Activated CD8-positive, alpha-beta T cell treated with anti-CD3 and anti-CD28 coated beads, Interleukin-2, amount 10 ng/mL, durations not matched to agents 7 days and 5 days (primary cell): ENCODE measurements around the gene PATJ. TPM values are rescaled to one million over a fixed set of nuclear protein-coding genes. Genes with fewer than 3 reads are reported as not detected.

ENCODE experiments used
- ATAC-seq: fragments of 150-1000 bp; cut with Tn5 transposase; one replicate; pipeline ENCODE4 v1.10.0; 2021; ENCODE audit warnings: moderate library complexity
- CTCF ChIA-PET: fragments of 350-600 bp; sonication (Branson Sonifier 250); formaldehyde crosslinking; loops from one replicate; lab custom pipeline; 2021; ENCODE audit warnings: antibody characterized with exemption; lab: Charles Lee
- POLR2A ChIA-PET: fragments of 350-600 bp; sonication (Branson Sonifier 250); formaldehyde crosslinking; loops from one replicate; lab custom pipeline; 2021; ENCODE audit warnings: antibody characterized with exemption; lab: Charles Lee
- DNase-seq: peaks from one replicate; pipeline ENCODE4 v3.0.0-alpha.2; 2020
- H3K27ac Mint-ChIP-seq: one replicate; pipeline ENCODE4 v1.8.0; 2021; ENCODE audit warnings: mild to moderate bottlenecking, mixed read lengths
- H3K27me3 Mint-ChIP-seq: one replicate; pipeline ENCODE4 v1.8.0; 2021; ENCODE audit warnings: low read depth, mixed read lengths
- H3K36me3 Mint-ChIP-seq: one replicate; pipeline ENCODE4 v1.8.0; 2021; ENCODE audit warnings: low read depth, mixed read lengths
- H3K4me1 Mint-ChIP-seq: one replicate; pipeline ENCODE4 v1.8.0; 2021; ENCODE audit warnings: low read depth, mixed read lengths
- H3K4me3 Mint-ChIP-seq: one replicate; pipeline ENCODE4 v1.8.0; 2021; ENCODE audit warnings: mild to moderate bottlenecking, mixed read lengths
- H3K9me3 Mint-ChIP-seq: one replicate; pipeline ENCODE4 v1.8.0; 2022; ENCODE audit warnings: mixed read lengths; ENCODE audit not compliant: insufficient read depth
- total RNA-seq, 2 experiments: library from RNA; stranded (reverse); gene quantifications; one replicate each; pipeline ENCODE4 v1.2.3, GENCODE V29; 2021

Gene PATJ
- total RNA-seq, 2 experiments from 2014 or later: 8.8 to 10.9 TPM

DNA sequence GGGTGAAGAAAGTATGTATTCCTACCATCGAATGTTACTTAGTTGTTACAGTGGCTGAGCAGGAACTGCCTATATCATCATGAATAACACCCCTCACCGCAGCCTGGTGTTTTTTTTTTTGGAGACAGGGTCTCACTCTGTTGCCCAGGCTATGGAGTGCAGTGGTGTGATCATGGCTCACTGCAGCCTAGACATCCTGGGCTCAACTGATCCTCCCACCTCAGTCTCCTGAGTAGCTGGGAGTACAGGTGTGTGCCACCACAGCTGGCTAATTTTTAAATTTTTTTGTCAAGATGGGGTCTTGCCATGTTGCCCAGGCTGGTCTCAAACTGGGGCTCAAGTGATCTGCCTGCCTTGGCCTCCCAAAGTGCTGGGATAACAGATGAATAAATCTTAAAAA, 7.3 kb downstream of the PATJ start:
- Mint-ChIP-seq H3K4me1 (peaks cover 6% of the 10 kb centered on the region), H3K27me3 (no peaks in the 10 kb centered on the region), H3K36me3 (peaks cover 2% of the 10 kb centered on the region), H3K4me3 (no peak overlapping the region), H3K27ac (no peak overlapping the region), H3K9me3 (no peaks in the 10 kb centered on the region)
- ATAC-seq (no peak), DNase-seq (no peak)
- ChIA-PET POLR2A (no interaction called here), CTCF (no interaction called here)

DNA sequence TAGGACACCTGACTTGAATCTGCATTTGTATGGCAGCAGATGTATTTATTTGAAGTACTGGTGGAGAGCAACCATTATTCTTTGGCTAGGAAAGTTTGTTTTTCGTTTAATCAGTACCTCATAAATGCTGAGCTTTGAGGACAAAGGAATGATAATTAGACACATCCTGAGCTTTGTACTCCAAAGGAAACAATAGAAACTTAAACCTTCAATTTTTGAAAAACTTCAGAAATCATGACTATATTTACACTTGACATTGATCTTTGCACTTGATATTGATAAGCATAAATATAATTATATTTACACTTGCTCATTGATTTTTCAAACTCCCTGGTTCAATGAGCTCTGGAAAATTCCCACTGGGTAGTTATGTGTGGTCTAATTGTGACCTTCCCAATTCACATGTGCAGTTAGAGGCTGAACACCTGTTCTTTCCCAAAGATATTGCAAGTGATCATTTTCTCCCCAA, 10.7 kb downstream of the PATJ start:
- DNase-seq (no peak), ATAC-seq (no peak)
- Mint-ChIP-seq H3K4me3 (no peak overlapping the region), H3K27ac (no peak overlapping the region), H3K27me3 (no peaks in the 10 kb centered on the region), H3K4me1 (no peaks in the 10 kb centered on the region), H3K36me3 (no peaks in the 10 kb centered on the region), H3K9me3 (no peaks in the 10 kb centered on the region)
- POLR2A ChIA-PET: no interaction called here
- CTCF ChIA-PET: interaction anchor here (0.6 kb wide), 1 partner anchor 330 kb away, joined by 3 read pairs; no protein-coding TSS in a partner anchor

DNA sequence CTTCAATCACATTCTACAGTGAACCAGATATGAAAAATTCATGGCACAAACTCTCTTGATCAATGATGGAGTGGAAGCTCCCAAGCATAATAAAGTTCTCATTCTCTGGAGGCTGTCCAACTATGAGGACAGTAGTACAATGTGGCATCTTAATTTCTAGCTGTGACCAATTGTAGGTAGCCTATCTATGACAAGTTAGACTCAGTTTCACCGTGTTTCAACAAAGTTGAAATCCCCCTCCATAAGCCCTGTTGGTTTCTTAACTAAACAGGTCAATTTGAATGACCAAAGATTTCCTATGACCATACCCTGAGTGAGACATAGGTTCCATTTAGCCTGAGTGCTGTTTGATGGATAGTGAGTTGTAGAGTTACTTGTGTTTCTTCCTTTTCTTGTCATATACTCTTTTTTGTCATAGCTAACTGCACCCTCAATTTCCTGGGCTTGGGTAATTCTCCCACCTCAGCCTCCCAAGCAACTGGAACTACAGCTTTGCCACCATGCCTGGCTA, 11.8 kb downstream of the PATJ start:
- ChIA-PET CTCF (no interaction called here), POLR2A (no interaction called here)
- no peak overlapping the region for H3K27ac Mint-ChIP-seq
- DNase-seq (no peak), ATAC-seq (no peak)
- no peaks in the 10 kb centered on the region for H3K9me3 Mint-ChIP-seq
- no peaks in the 10 kb centered on the region for H3K4me1 Mint-ChIP-seq
- no peak overlapping the region for H3K4me3 Mint-ChIP-seq
- H3K27me3 Mint-ChIP-seq: no peaks in the 10 kb centered on the region
- no peaks in the 10 kb centered on the region for H3K36me3 Mint-ChIP-seq

DNA sequence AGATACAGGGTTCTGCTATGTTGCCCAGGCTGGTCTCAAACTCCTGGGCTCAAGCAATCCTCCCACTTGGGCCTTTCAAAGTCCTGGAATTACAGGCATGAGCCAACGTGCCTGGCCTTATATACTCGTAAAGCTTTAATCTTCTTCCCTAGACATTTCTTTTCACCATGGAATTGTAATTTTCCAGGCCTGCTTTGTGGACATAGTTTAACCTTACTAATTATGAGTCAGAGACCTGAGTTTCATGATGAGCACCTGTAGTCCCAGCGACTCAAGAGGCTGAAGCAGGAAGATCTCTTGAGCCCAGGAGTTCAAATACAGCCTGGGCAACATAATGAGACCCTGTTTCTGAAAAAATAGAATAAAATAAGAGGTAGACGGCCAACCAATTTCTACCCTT, 12.3 kb downstream of the PATJ start:
- no peak for ATAC-seq
- Mint-ChIP-seq H3K36me3 (no peaks in the 10 kb centered on the region), H3K27ac (no peak overlapping the region), H3K9me3 (no peaks in the 10 kb centered on the region), H3K4me3 (no peak overlapping the region), H3K4me1 (no peaks in the 10 kb centered on the region), H3K27me3 (no peaks in the 10 kb centered on the region)
- ChIA-PET CTCF (no interaction called here), POLR2A (no interaction called here)
- DNase-seq: no peak

DNA sequence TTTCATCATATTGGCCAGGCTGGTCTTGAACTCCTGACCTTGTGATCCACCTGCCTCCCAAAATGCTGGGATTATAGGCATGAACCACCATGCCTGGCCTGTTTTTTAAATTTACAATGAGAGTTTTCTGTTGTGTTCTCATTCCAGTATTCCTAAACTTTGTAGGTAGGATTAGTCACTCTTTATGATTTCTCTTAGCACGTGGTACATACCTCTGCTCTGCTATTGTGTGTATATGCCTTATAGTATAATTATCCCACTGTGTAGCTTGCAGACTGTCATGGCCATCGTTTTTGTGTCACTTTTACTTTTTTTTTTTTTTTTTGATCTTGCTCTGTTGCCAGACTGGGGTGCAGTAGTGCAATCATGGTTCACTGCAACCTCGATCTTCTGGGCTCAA, 14.5 kb downstream of the PATJ start:
- Mint-ChIP-seq H3K4me3 (no peak overlapping the region), H3K27me3 (no peaks in the 10 kb centered on the region), H3K36me3 (no peaks in the 10 kb centered on the region), H3K4me1 (no peaks in the 10 kb centered on the region), H3K9me3 (no peaks in the 10 kb centered on the region), H3K27ac (no peak overlapping the region)
- DNase-seq (no peak), ATAC-seq (no peak)
- ChIA-PET CTCF (no interaction called here), POLR2A (no interaction called here)

DNA sequence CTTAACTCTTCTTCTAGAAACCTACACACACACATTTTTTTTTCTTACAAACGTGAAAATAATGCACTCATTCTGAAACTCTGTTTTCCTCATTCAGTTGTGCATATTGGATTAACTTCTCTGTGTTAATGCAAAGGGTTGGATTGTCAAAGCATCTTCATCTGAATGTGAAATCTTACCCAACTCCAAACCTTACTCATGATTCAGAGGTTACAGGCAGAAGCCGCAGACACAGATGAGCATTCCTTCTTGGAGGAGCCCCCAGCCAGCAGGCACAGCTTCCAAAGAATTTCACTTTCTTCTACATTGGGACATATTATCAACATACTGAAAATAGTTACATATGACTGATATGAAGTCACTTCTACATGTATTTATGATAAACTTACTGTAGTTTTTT, 15.7 kb downstream of the PATJ start:
- Mint-ChIP-seq H3K4me3 (no peak overlapping the region), H3K36me3 (no peaks in the 10 kb centered on the region), H3K27me3 (no peaks in the 10 kb centered on the region), H3K4me1 (no peaks in the 10 kb centered on the region), H3K27ac (no peak overlapping the region), H3K9me3 (no peaks in the 10 kb centered on the region)
- DNase-seq (no peak), ATAC-seq (no peak)
- ChIA-PET POLR2A (no interaction called here), CTCF (no interaction called here)

DNA sequence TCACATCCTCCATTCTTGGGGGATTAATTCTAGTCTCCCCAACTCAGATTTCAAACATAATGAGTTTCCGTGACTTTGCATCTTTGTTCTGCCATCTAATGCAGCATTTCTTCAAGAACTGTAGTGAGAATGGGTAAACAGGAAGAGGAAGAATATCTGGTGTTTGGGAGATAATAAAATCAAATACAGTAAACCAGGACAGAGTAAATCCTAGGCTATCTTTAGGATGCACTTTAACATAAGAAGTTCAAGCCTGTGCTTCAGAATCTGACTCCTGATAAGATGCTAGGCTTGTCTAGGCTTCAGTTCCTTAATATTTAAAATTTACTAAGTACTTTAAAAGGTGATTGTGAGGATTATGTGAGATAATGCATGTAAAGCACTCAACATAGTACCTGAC, 27.9 kb downstream of the PATJ start:
- Mint-ChIP-seq H3K4me3 (no peak overlapping the region), H3K9me3 (no peaks in the 10 kb centered on the region), H3K4me1 (no peaks in the 10 kb centered on the region), H3K36me3 (peaks cover 2% of the 10 kb centered on the region), H3K27me3 (no peaks in the 10 kb centered on the region), H3K27ac (no peak overlapping the region)
- ChIA-PET CTCF (no interaction called here), POLR2A (no interaction called here)
- ATAC-seq: no peak
- DNase-seq: no peak

DNA sequence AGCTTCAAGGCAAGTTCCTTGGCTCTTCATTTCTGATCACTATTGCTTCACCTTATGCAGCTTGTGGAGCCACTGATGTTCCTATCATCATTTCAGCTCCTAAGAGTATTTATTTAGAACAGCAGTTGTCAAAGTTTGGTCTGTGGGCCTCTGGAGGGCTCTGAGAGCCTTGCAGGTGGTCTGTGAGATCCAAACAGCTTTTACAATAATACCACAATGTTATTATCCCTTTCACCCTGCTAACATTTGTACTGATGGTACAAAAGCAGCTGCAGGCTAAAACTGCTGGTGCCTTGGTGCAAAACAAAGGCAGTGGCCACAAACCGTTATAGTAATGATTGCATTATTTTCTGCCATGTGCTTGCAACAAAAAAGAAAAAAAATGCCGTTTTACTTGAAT, 33.8 kb downstream of the PATJ start:
- DNase-seq (no peak), ATAC-seq (no peak)
- no peak overlapping the region for H3K4me3 Mint-ChIP-seq
- CTCF ChIA-PET: no interaction called here
- H3K27me3 Mint-ChIP-seq: no peaks in the 10 kb centered on the region
- POLR2A ChIA-PET: interaction anchor here (0.7 kb wide), 1 partner anchor 49 kb away, joined by 4 read pairs; no protein-coding TSS in a partner anchor
- H3K36me3 Mint-ChIP-seq: peaks cover 4% of the 10 kb centered on the region
- no peak overlapping the region for H3K27ac Mint-ChIP-seq
- H3K4me1 Mint-ChIP-seq: peaks cover 10% of the 10 kb centered on the region
- no peaks in the 10 kb centered on the region for H3K9me3 Mint-ChIP-seq

DNA sequence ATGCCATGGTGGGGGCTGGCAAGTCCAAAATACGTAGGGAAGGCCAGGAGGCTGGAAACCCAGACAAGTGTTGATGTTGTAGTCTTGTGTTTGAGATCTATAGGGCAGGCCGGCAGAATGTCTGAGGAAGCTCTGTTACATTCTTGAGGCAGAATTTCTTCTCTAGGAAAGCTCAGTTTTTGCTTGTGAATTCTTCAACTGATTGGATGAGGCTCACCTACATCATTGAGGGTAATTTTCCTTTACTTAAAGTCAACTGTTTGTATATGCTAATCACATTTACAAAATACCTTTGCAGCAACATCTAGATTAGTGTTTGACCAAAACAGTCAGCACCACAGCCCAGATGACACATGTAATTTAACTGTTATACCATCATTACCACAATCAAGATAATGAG, 37.0 kb downstream of the PATJ start:
- DNase-seq (no peak), ATAC-seq (no peak)
- peaks cover 10% of the 10 kb centered on the region for H3K36me3 Mint-ChIP-seq
- ChIA-PET POLR2A (interaction anchor here (1.0 kb wide), 1 partner anchor 54 kb away, joined by 5 read pairs; no protein-coding TSS in a partner anchor), CTCF (no interaction called here)
- H3K4me1 Mint-ChIP-seq: peaks cover 37% of the 10 kb centered on the region
- no peak overlapping the region for H3K27ac Mint-ChIP-seq
- no peak overlapping the region for H3K4me3 Mint-ChIP-seq
- no peaks in the 10 kb centered on the region for H3K27me3 Mint-ChIP-seq
- no peaks in the 10 kb centered on the region for H3K9me3 Mint-ChIP-seq

DNA sequence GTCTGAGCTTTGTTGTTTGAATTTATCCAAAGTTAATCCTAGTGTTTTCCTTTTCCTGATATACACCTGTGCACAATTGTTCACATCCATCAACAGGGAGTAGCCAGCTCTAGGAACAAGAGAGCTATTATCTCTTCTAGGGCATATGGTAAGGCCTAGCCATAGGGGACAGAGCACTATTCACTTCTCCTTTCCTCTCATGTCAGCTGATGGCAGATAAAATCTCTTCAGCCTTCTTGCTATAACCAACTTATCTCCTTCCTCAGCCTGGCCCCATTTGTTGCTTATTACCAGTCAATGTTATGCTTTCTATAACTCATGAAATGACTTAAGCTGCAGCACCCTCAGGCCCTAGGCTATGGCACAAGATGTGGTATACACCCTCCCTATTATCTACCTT, 38.9 kb downstream of the PATJ start:
- Mint-ChIP-seq H3K27me3 (no peaks in the 10 kb centered on the region), H3K4me1 (peaks cover 38% of the 10 kb centered on the region), H3K36me3 (peaks cover 9% of the 10 kb centered on the region), H3K4me3 (no peak overlapping the region), H3K9me3 (no peaks in the 10 kb centered on the region), H3K27ac (peak overlapping the region; percentile 30)
- DNase-seq (no peak), ATAC-seq (no peak)
- ChIA-PET CTCF (interaction anchor here (1.9 kb wide), 1 partner anchor 72 kb away, joined by 7 read pairs; no protein-coding TSS in a partner anchor), POLR2A (interaction anchor here (1.1 kb wide), 1 partner anchor 56 kb away, joined by 7 read pairs; no protein-coding TSS in a partner anchor)

DNA sequence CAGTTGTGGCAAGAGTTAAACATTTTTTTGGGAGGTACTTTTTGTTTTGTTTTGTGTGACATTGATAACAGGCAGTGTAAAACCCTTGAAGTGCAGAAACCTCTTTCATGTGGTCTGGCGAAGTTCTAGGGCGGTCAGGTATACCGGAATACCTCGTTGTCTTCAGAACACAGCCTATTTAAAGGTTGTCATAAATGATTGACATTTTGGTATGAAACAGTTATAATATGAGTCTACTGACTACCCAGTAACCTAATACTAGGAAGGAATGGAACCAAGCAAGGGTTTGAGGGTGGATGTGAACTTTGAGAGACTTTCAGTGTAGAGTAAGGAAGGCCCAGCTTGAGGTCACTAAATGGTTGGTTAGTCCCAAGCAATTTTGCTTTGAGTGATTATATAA, 40.5 kb downstream of the PATJ start:
- H3K27ac Mint-ChIP-seq: peak overlapping the region; percentile 80
- ChIA-PET POLR2A (interaction anchor here (1.1 kb wide), 1 partner anchor 57 kb away, joined by 4 read pairs; no protein-coding TSS in a partner anchor), CTCF (no interaction called here)
- peaks cover 12% of the 10 kb centered on the region for H3K36me3 Mint-ChIP-seq
- H3K9me3 Mint-ChIP-seq: no peaks in the 10 kb centered on the region
- peak overlapping the region; percentile 34 for H3K4me3 Mint-ChIP-seq
- ATAC-seq (peak; percentile 98), DNase-seq (peak; percentile 86)
- no peaks in the 10 kb centered on the region for H3K27me3 Mint-ChIP-seq
- H3K4me1 Mint-ChIP-seq: peaks cover 38% of the 10 kb centered on the region

DNA sequence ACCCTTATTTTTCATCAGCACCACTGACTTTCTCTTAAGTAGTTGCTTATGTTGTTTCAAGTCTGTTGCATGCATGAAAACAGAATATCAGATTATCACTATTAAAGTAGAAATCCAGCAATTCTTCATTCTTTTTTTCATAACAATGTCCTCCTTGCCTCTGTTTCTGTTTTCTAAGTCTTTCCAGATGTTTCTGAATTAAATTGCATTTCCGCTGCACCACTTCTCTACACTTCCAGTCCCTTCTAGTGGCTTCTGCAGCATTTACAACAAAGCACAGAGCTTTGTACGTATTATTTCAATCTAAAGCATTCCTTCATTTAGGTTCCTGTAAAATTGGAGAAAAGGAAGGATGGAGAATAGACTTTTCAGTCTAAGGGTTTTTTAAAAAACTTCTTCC, 42.4 kb downstream of the PATJ start:
- Mint-ChIP-seq H3K4me3 (no peak overlapping the region), H3K9me3 (no peaks in the 10 kb centered on the region), H3K27ac (no peak overlapping the region), H3K27me3 (no peaks in the 10 kb centered on the region), H3K4me1 (peaks cover 36% of the 10 kb centered on the region), H3K36me3 (peaks cover 14% of the 10 kb centered on the region)
- ATAC-seq: no peak
- ChIA-PET CTCF (interaction anchor here (0.9 to 1.3 kb wide), 3 partner anchors 9 to 26 kb away, joined by 3 read pairs; no protein-coding TSS in a partner anchor), POLR2A (no interaction called here)
- DNase-seq: no peak

DNA sequence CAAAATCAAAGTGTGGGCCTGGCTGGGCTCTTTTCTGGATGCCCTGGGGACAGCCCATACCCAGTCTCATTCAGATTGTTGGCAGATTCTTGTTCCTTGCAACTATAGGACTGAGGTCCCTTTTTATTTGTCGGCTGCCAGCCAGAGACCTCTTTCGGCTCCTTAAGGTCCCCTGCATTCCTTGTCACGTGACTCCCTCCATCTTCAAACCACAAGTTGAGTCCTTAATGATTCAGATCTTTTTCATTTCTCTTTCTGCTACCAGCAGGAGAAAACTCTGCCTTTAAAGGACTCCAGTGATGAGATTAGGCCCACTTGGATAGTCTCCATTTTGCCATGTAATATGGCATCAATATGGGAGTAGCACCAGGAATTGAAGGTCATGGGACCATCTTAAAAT, 48.6 kb downstream of the PATJ start:
- H3K9me3 Mint-ChIP-seq: no peaks in the 10 kb centered on the region
- ChIA-PET CTCF (no interaction called here), POLR2A (no interaction called here)
- no peak for DNase-seq
- H3K36me3 Mint-ChIP-seq: peaks cover 9% of the 10 kb centered on the region
- no peak for ATAC-seq
- no peak overlapping the region for H3K27ac Mint-ChIP-seq
- H3K4me1 Mint-ChIP-seq: no peaks in the 10 kb centered on the region
- no peaks in the 10 kb centered on the region for H3K27me3 Mint-ChIP-seq
- no peak overlapping the region for H3K4me3 Mint-ChIP-seq
